ENCODE data around the gene ALK.

Gene ALK

GRCh38 chr2:29811378-29811777, 110.0 kb downstream of the ALK start:
- Histone ChIP-seq H3K36me3 (no peaks in the 10 kb centered on the region), H3K27me3 (no peaks in the 10 kb centered on the region), H3K4me1 (no peaks in the 10 kb centered on the region), H3K4me3 (no peak overlapping the region), H3K27ac (no peak overlapping the region), H3K9me3 (no peaks in the 10 kb centered on the region)
- intact Hi-C loops (cut with DNase I; ENCODE audit: low total_unique reads): no loop called here
- no peak for DNase-seq
- TF ChIP-seq, protein P1, sequence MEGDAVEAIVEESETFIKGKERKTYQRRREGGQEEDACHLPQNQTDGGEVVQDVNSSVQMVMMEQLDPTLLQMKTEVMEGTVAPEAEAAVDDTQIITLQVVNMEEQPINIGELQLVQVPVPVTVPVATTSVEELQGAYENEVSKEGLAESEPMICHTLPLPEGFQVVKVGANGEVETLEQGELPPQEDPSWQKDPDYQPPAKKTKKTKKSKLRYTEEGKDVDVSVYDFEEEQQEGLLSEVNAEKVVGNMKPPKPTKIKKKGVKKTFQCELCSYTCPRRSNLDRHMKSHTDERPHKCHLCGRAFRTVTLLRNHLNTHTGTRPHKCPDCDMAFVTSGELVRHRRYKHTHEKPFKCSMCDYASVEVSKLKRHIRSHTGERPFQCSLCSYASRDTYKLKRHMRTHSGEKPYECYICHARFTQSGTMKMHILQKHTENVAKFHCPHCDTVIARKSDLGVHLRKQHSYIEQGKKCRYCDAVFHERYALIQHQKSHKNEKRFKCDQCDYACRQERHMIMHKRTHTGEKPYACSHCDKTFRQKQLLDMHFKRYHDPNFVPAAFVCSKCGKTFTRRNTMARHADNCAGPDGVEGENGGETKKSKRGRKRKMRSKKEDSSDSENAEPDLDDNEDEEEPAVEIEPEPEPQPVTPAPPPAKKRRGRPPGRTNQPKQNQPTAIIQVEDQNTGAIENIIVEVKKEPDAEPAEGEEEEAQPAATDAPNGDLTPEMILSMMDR (IDR thresholded peaks at IDR 0.05): no peak

DNA sequence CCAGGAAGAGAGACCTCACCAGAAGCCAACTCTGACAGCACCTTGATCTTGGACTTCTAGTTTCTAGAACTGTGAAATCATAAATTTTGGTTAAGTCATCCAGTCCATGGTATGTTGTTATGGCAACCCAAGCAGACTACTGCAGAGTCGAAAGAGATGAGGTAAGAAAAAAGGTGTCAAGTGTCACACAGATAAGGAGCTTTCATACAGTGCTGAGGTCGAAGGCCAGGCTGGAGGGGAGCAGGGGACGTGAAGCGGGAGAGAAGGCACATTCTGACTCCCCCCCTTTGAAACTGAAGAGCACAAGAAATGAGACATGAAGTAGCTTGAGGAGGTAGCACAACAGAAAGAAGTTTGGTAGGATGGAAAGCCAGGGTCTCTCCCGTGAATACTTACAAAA, 110.4 kb downstream of the ALK start:
- DNase-seq: no peak
- Histone ChIP-seq H3K27me3 (no peaks in the 10 kb centered on the region), H3K36me3 (no peaks in the 10 kb centered on the region), H3K4me3 (no peak overlapping the region), H3K27ac (no peak overlapping the region), H3K4me1 (no peaks in the 10 kb centered on the region), H3K9me3 (no peaks in the 10 kb centered on the region)
- TF ChIP-seq, protein P1 (IDR thresholded peaks at IDR 0.05): no peak
- intact Hi-C loops (cut with DNase I; ENCODE audit: low total_unique reads): no loop called here

GRCh38 chr2:29808321-29808720, 113.1 kb downstream of the ALK start:
- H3K27me3 ChIP-seq: no peaks in the 10 kb centered on the region
- no peak overlapping the region for H3K27ac ChIP-seq
- H3K4me1 ChIP-seq: no peaks in the 10 kb centered on the region
- intact Hi-C loops (cut with DNase I; ENCODE audit: low total_unique reads): no loop called here
- no peak overlapping the region for H3K4me3 ChIP-seq
- no peak for DNase-seq
- TF ChIP-seq, protein P1 (IDR thresholded peaks at IDR 0.05): no peak
- no peaks in the 10 kb centered on the region for H3K9me3 ChIP-seq
- H3K36me3 ChIP-seq: no peaks in the 10 kb centered on the region

DNA sequence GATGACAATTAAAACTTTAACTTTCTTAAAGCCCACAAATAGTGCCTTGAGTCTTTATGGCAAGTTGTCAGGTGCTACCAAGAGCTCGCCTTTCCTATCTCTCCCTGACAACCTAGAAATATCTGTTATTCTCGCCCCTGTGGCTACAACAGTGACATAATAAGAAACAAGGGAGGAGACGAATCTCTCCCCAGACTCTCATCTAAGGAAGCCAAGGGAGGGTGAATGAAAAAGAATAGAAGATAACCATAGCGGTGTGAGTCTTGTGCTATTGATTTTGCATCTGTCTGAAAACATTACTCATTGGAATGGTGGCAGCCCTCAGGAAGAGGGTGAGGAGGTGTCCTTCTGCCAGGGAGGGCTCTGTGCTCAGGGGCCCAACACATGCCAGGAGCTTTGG, 114.3 kb downstream of the ALK start:
- intact Hi-C loops (cut with DNase I; ENCODE audit: low total_unique reads): no loop called here

GRCh38 chr2:29806461-29806860, 114.9 kb downstream of the ALK start:
- intact Hi-C loops (cut with DNase I; ENCODE audit: low total_unique reads): no loop called here
- Histone ChIP-seq H3K4me3 (no peak overlapping the region), H3K4me1 (no peaks in the 10 kb centered on the region), H3K36me3 (no peaks in the 10 kb centered on the region), H3K9me3 (no peaks in the 10 kb centered on the region), H3K27me3 (no peaks in the 10 kb centered on the region), H3K27ac (no peak overlapping the region)
- TF ChIP-seq, protein P1 (IDR thresholded peaks at IDR 0.05): no peak
- DNase-seq: no peak

More for the DNA sequence above, 114.3 kb downstream of the ALK start:
- H3K27me3 ChIP-seq: no peaks in the 10 kb centered on the region
- no peak overlapping the region for H3K27ac ChIP-seq
- TF ChIP-seq, protein P1 (IDR thresholded peaks at IDR 0.05): no peak
- no peaks in the 10 kb centered on the region for H3K4me1 ChIP-seq
- no peaks in the 10 kb centered on the region for H3K9me3 ChIP-seq
- no peak overlapping the region for H3K4me3 ChIP-seq
- DNase-seq: no peak
- H3K36me3 ChIP-seq: no peaks in the 10 kb centered on the region

GRCh38 chr2:29804671-29805070, 116.7 kb downstream of the ALK start:
- Histone ChIP-seq H3K27me3 (no peaks in the 10 kb centered on the region), H3K27ac (no peak overlapping the region), H3K9me3 (no peaks in the 10 kb centered on the region), H3K4me1 (no peaks in the 10 kb centered on the region), H3K36me3 (no peaks in the 10 kb centered on the region), H3K4me3 (no peak overlapping the region)
- DNase-seq: no peak
- intact Hi-C loops (cut with DNase I; ENCODE audit: low total_unique reads): no loop called here
- TF ChIP-seq, protein P1 (IDR thresholded peaks at IDR 0.05): no peak

Measured in tibial artery (tissue), 4 donors.